GM19395 (cell line): ENCODE data around the gene CDH23.
A peak's percentile ranks its signal among the peaks of the same experiment; 100 is the strongest.

ENCODE experiments used
- ATAC-seq: cut with Tn5 transposase; IDR thresholded peaks from one replicate; pipeline ENCODE4 v1.9.1; 2021; ENCODE audit warnings: mild to moderate bottlenecking, moderate library complexity; ENCODE audit not compliant: unreplicated experiment

Gene CDH23

GRCh38 chr10:71727738-71728737 is 331.3 kb downstream of the CDH23 start:
- ATAC-seq, result peak; percentile 70

DNA sequence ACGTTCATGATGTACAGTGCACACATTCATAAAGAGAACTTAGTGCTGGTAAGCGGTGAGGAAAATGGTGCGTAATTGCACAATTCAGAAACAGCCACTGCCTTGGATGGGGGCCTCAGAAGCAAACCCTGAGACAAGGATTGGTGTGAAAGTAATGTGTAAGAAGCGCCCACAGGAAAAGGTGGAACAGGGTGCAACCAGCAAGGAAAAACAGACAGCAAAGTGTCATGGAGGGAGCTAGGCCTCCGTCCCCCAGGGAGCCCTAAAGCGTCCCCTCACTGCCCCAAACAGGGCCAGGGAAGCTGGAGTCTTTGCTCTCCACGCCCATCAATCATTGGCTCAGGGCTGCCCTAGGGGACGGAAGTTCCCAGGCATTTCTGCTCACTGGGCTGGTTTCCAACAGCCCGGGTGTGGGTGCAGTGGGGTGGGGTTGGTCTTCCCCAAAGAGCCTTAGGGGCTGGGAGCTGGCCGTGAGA is 332.5 kb downstream of the CDH23 start:
- no peak for ATAC-seq

- no peak for ATAC-seq
These were observed 335.1 kb downstream of the CDH23 start for GRCh38 chr10:71731791-71732190.

DNA sequence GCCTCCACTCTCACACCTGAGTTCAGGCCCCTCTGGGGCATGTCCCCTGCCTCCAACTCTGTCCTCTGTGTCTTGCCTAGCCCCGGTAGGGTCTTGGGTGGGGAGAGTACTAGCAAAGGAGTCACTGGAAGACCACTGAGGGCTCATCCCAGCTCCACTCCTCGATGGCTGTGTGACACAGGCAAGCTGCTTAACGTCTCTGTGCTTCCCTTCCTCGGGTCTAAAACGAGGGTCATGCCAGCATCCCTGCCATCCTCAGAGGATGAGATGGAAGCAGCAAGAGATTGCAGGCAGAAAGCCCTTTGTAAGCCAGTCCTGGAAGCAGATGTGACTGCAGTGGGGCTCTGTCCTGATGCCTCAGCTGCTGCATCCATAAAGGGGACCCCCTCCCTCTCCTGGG is 338.1 kb downstream of the CDH23 start:
- ATAC-seq, result no peak

DNA sequence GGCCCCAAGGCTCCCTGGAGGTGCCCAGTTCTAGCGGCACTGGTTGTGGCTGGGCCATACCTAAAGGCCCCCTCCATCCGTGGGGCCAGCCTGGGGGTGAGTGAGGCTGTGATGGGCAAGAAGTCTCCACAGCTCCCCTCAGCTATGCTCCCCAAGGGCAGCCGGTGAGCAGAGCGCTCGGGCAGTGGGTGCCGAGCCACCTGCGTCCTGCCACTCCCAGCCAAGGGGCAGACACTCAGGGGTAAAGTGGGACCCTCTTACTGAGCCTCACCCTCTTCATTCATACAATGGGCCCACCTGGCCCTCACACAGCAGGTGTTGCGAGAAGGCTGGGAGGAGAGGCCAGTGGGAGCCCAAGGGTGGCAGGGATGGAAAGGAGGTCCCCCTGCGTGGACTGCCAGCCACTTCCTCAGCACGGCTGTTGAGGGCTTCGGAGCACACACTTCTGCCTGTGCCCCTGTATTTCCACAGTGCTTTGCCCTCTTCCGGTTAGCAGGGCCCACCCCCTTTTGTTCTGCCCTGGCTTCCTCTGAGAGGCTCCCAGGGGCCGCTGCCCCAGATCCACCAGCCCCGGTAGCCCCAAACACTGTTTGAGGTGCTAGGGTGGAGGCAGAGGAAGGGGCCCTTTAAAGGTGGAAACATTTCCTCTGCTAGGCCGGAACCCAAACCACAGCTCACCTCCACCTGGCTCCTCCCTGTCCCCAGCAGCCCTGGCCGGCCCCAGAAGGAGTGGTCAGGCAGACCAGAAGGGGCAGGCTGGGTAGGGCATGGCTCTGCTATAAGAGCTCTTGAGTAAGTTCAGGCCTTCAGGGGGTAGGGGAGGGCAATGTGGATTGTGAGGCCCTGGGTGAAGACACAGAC is 339.2 kb downstream of the CDH23 start:
- ATAC-seq, result no peak

- ATAC-seq, result no peak
These were observed 339.8 kb downstream of the CDH23 start for GRCh38 chr10:71736570-71736952.

- ATAC-seq, result no peak
These were observed 340.5 kb downstream of the CDH23 start for GRCh38 chr10:71737001-71737833.

DNA sequence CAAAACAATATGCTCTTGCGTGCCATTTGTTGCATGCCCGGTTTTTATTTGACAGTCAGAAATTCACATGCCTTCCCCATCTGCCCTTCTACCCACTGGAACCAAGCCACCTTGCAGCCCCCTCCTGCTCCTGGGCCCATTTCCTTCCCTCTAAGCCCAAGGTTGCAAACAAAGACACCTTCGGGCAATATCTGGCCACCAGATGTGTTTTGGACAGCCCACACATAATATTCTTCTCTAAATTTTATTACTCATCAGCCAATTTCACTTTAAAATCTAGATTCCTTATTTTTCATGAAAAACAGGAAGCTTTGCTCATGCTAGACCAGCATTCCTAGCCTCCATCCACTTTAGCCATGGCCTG is 341.1 kb downstream of the CDH23 start:
- no peak for ATAC-seq

DNA sequence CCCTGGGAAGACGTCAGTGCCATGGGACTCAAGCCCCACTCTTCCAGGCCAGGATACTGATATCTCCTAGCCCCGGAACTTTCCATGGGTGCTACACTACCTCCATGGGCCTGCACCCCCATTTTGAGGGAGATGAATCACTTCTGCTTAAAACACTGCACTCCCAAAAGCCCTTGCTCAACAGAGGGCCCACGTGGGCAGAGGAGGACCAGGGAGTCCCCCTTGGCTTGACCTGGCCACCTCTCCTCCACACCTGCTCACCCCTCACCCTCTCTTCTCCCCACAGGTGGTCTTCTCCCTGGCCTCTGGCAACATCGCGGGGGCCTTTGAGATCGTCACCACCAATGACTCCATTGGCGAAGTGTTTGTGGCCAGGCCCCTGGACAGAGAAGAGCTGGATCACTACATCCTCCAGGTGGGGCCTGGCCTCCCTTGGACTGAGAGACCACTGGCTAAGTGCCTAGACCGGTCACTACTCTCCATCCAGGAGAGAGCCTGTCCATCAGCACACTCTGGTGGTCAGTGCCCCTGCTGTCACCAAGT is 342.7 kb downstream of the CDH23 start:
- no peak for ATAC-seq

DNA sequence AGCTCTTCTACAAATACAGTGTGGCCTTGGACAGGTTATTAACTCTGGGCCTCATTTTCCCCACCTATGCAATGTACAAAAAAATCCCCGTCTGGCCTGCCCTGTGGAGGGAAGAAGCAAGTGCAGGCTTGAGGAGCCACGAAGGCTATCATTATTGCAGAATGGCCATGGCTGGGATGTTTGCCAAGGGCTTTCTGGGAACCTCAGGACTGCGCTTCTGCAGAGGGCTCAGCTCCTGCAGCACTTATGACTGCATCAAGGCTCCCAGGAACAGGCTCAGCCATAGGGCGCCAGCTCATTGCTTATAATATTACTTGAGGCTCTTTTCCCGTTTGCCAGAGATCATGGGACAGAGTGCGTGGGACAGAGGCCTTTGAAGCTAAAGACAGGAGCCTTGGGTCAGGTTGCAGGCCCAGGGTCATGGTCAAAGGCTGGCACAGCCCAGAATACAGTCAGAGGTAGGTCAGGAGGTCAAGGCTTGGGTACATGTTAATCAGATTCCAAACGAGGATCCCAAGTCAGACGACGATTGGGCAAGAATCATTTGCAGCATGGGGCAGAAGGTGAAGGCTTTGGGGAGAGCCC is 343.4 kb downstream of the CDH23 start:
- no peak for ATAC-seq

- no peak for ATAC-seq
These were observed 344.3 kb downstream of the CDH23 start for GRCh38 chr10:71741029-71741428.

- ATAC-seq, result no peak
These were observed 345.0 kb downstream of the CDH23 start for GRCh38 chr10:71741671-71742070.

GRCh38 chr10:71742301-71743088 is 345.8 kb downstream of the CDH23 start:
- ATAC-seq, result no peak

GRCh38 chr10:71743089-71743838 is 346.5 kb downstream of the CDH23 start:
- ATAC-seq, result no peak

- no peak for ATAC-seq
These were observed 347.1 kb downstream of the CDH23 start for GRCh38 chr10:71743866-71744265.

- no peak for ATAC-seq
These were observed 348.4 kb downstream of the CDH23 start for GRCh38 chr10:71744897-71745663.

GRCh38 chr10:71745664-71746250 is 349.0 kb downstream of the CDH23 start:
- no peak for ATAC-seq
